ENCODE results near the gene LAMTOR2.
"Not testable (repeated sequence)": the region's sequence is repeated elsewhere in the genome, so short reads cannot be mapped to it uniquely, and the experiment has no call there.

The LAMTOR2 gene
- 12.6 to 17.8 reads per million in 2 donors for total RNA-seq

GRCh38 chr1:156054500-156055280, at the start of gene LAMTOR2:
Gene LAMTOR2 (plus strand): TSS chr1:156054782. CDS start chr1:156054890, 108 bp downstream.
- peak; percentile 72 for DNase-seq

- no peak for DNase-seq
Measured at GRCh38 chr1:156004843-156005584, 49.6 kb upstream of the LAMTOR2 start.

GRCh38 chr1:156006666-156007376, 47.8 kb upstream of the LAMTOR2 start:
- DNase-seq, result no peak

GRCh38 chr1:156009404-156009803, 45.2 kb upstream of the LAMTOR2 start:
- no peak for DNase-seq

GRCh38 chr1:156012051-156012817, 42.3 kb upstream of the LAMTOR2 start:
- no peak for DNase-seq

GRCh38 chr1:156014829-156015228, 39.8 kb upstream of the LAMTOR2 start:
- DNase-seq, result no peak

GRCh38 chr1:156019946-156020292, 34.7 kb upstream of the LAMTOR2 start:
- DNase-seq, result no peak

- no peak for DNase-seq
Measured at GRCh38 chr1:156020293-156021092, 34.1 kb upstream of the LAMTOR2 start, which contains the start of gene SSR2. Gene SSR2 (minus strand): TSS chr1:156020951. CDS start chr1:156020167, 784 bp downstream.

- DNase-seq, result no peak
Measured at GRCh38 chr1:156021093-156021428, 33.5 kb upstream of the LAMTOR2 start.

- no peak for DNase-seq
Measured at GRCh38 chr1:156021954-156022353, 32.6 kb upstream of the LAMTOR2 start.

- DNase-seq, result no peak
Measured at GRCh38 chr1:156024801-156025200, 29.8 kb upstream of the LAMTOR2 start.

GRCh38 chr1:156025876-156026275, 28.7 kb upstream of the LAMTOR2 start:
- DNase-seq, result no peak

GRCh38 chr1:156026588-156026987, 28.0 kb upstream of the LAMTOR2 start:
- DNase-seq, result no peak

- DNase-seq, result no peak
Measured at GRCh38 chr1:156033011-156033410, 21.6 kb upstream of the LAMTOR2 start.

- DNase-seq, result not testable (repeated sequence)
Measured at GRCh38 chr1:156034991-156035390, 19.6 kb upstream of the LAMTOR2 start.

GRCh38 chr1:156042828-156043227, 11.8 kb upstream of the LAMTOR2 start:
- DNase-seq, result no peak

- DNase-seq, result no peak
Measured at GRCh38 chr1:156045076-156045475, 9.5 kb upstream of the LAMTOR2 start.

- no peak for DNase-seq
Measured at GRCh38 chr1:156048663-156049258, 5.8 kb upstream of the LAMTOR2 start.

GRCh38 chr1:156050376-156050775, 4.2 kb upstream of the LAMTOR2 start:
- no peak for DNase-seq

- DNase-seq, result no peak
Measured at GRCh38 chr1:156051011-156051725, 3.4 kb upstream of the LAMTOR2 start.
